GM12878 (cell line): Measurements from ENCODE around the gene NRG2. TPM values are rescaled to one million over a fixed set of nuclear protein-coding genes. Genes with fewer than 3 reads are reported as not detected.

ENCODE experiments used
- BACH1 ChIP-seq: fragments of 450-650 bp; IDR thresholded peaks from 2 replicates; pipeline ENCODE4 v1.6.1; 2017; ENCODE audit warnings: mild to moderate bottlenecking, borderline replicate concordance
- CHD2 ChIP-seq: IDR thresholded peaks from 2 replicates; pipeline ENCODE4 v1.6.1; 2011; ENCODE audit warnings: low read depth, low read length, improper control_type of control experiment, borderline replicate concordance
- EGR1 ChIP-seq, 2 experiments: IDR thresholded peaks; 1 replicate in 1 of 2; 2 replicates in 1 of 2; pipeline ENCODE4 v1.6.1; 2011 to 2012; ENCODE audit warnings: low read depth in 2 of 2, low read length in 2 of 2, borderline replicate concordance in 1 of 2, mild to moderate bottlenecking in 1 of 2, moderate library complexity in 1 of 2
- HCFC1 ChIP-seq: fragments of 150-350 bp; IDR thresholded peaks from 2 replicates; pipeline ENCODE4 v1.6.1; 2014; ENCODE audit warnings: low read length
- IRF4 ChIP-seq: IDR thresholded peaks from 2 replicates; pipeline ENCODE4 v1.6.1; 2011; ENCODE audit warnings: low read depth, low read length
- LARP7 ChIP-seq: fragments of 450-650 bp; IDR thresholded peaks from 2 replicates; pipeline ENCODE4 v1.6.1; 2017; ENCODE audit warnings: mild to moderate bottlenecking
- MXI1 ChIP-seq: fragments of 150-350 bp; IDR thresholded peaks from 2 replicates; pipeline ENCODE4 v1.6.1; 2011; ENCODE audit warnings: low read depth, mild to moderate bottlenecking, inconsistent platforms, low read length, improper control_type of control experiment
- NR2F1 ChIP-seq: fragments of 450-650 bp; conservative IDR thresholded peaks from 2 replicates; pipeline ENCODE4 v1.6.1; 2017; ENCODE audit warnings: mild to moderate bottlenecking
- POLR2A ChIP-seq: IDR thresholded peaks from 2 replicates; pipeline ENCODE4 v1.6.1; 2011; ENCODE audit warnings: low read depth, mild to moderate bottlenecking, low read length
- RB1 ChIP-seq: fragments of 450-650 bp; formaldehyde crosslinking; IDR thresholded peaks from 2 replicates; pipeline ENCODE4 v1.6.1; 2017; ENCODE audit warnings: mild to moderate bottlenecking, borderline replicate concordance
- RELA ChIP-seq: fragments of 450-650 bp; IDR thresholded peaks from 2 replicates; pipeline ENCODE4 v1.8.0; 2014; ENCODE audit warnings: borderline replicate concordance; ENCODE audit not compliant: partially characterized antibody
- RFX5 ChIP-seq: IDR thresholded peaks from 2 replicates; pipeline ENCODE4 v1.6.1; 2011; ENCODE audit warnings: low read depth, low read length, improper control_type of control experiment
- SIN3A ChIP-seq: IDR thresholded peaks from 2 replicates; pipeline ENCODE4 v1.6.1; 2012; ENCODE audit warnings: low read depth, low read length, improper control_type of control experiment
- WRNIP1 ChIP-seq: IDR thresholded peaks from 2 replicates; pipeline ENCODE4 v1.6.1; 2011; ENCODE audit warnings: low read depth, low read length, improper control_type of control experiment, borderline replicate concordance
- ZBED1 ChIP-seq: IDR thresholded peaks from 2 replicates; pipeline ENCODE4 v1.6.1; 2016; ENCODE audit warnings: borderline replicate concordance
- ZNF592 ChIP-seq: fragments of 450-650 bp; IDR thresholded peaks from 2 replicates; pipeline ENCODE4 v1.6.1; 2017; ENCODE audit warnings: mild to moderate bottlenecking, moderate library complexity
- ZNF622 ChIP-seq: fragments of 450-650 bp; IDR thresholded peaks from 2 replicates; pipeline ENCODE4 v1.6.1; 2017; ENCODE audit warnings: mild to moderate bottlenecking, inconsistent platforms
- polyA plus RNA-seq, 11 experiments: library from polyadenylated mRNA; depleted of rRNA in 4 of 11; unstranded in 6 of 11; stranded (reverse) in 5 of 11; fragments of >200 nt; fragmentation: Nextera tagmentation in 4 of 11; fragmentation: Illumina TruSeq in 1 of 11; extraction: Ambion mirVana in 4 of 11; extraction: Trizol in 1 of 11; gene quantifications; 1 replicate in 1 of 11; 2 replicates in 10 of 11; pipeline versions ENCODE4 v1.2.1 to v1.2.3, GENCODE V29; 2011 to 2016; ENCODE audit warnings: inconsistent platforms in 2 of 11, missing spikeins in 2 of 11, low read depth in 1 of 11
- total RNA-seq, 4 experiments: library from RNA; depleted of rRNA in 3 of 4; stranded (reverse); fragments of >200 nt in 3 of 4; fragmentation: Illumina TruSeq in 1 of 4; extraction: Trizol in 1 of 4; gene quantifications; 2 replicates each; pipeline versions ENCODE4 v1.2.1 to v1.2.3, GENCODE V29; 2013 to 2021

NRG2 gene
- total and polyA plus RNA-seq, 10 of the 15 experiments (the other 5 are each of a cell fraction or from before 2014, with no cell fraction given) = 0.10 to 21.7 (median 9.6) TPM

GRCh38 chr5:140042643-140043507, at the start of gene NRG2 (continued):
- TF ChIP-seq NR2F1 (peak; percentile 33; the same call in 1 of the 2 replicates), CHD2 (peak; percentile 48; the same call in 1 of the 2 replicates), ZNF592 (no peak), RFX5 (no peak), ZNF622 (no peak), LARP7 (peak; percentile 75; the same call in 1 of the 2 replicates), RELA (no peak), WRNIP1 (no peak), RB1 (no peak), SIN3A (peak; percentile 54; the same call in 1 of the 2 replicates), EGR1 (IDR thresholded peaks at IDR 0.05; ENCODE audit: borderline replicate concordance in 1 of 2, low read depth in 2 of 2, low read length in 2 of 2) (peak in 1 of 2 experiments; percentile 88; a peak in 2 of 3 replicates), POLR2A (peak; percentile 48), MXI1 (no peak; the same call in 1 of the 2 replicates), HCFC1 (no peak), ZBED1 (no peak), BACH1 (no peak; the same call in 1 of the 2 replicates), IRF4 (no peak)
